Right lobe of liver (tissue), 6 donors: ENCODE results near the gene OSBPL5. TPM values are rescaled to one million over a fixed set of nuclear protein-coding genes. Genes with fewer than 3 reads are reported as not detected.

ENCODE experiments used
- ATAC-seq, 4 donors: fragments of 200-7000 bp; cut with Tn5 transposase; one replicate each; pipeline ENCODE4 v1.9.1; 2020; ENCODE audit warnings: mild to moderate bottlenecking in 4 of 4, moderate library complexity in 4 of 4
- DNase-seq, 3 donors: peaks; one replicate each; pipeline ENCODE4 v3.0.0-alpha.2; 2020
- H3K27ac ChIP-seq, 3 donors: fragments of 200-600 bp; one replicate each; pipeline ENCODE4 v1.8.0; 2022
- H3K27me3 ChIP-seq, 2 donors: fragments of 200-600 bp; one replicate each; pipeline ENCODE4 v1.8.0; 2022
- H3K36me3 ChIP-seq, 4 donors: fragments of 200-600 bp; sonication (generic) in 1 of 4; one replicate each; pipeline versions ENCODE4 v1.5.1 to v1.8.0; 2017 to 2022; ENCODE audit warnings: control low read depth in 1 of 4
- H3K4me1 ChIP-seq, 4 donors: fragments of 200-600 bp; sonication (generic) in 1 of 4; one replicate each; pipeline versions ENCODE4 v1.5.1 to v1.8.0; 2017 to 2022; ENCODE audit warnings: control low read depth in 1 of 4
- H3K4me3 ChIP-seq, 3 donors: fragments of 200-600 bp; one replicate each; pipeline ENCODE4 v1.8.0; 2022
- H3K9me3 ChIP-seq, 4 donors: fragments of 200-600 bp; sonication (generic) in 1 of 4; one replicate each; pipeline versions ENCODE4 v1.5.1 to v1.8.0; 2017 to 2022; ENCODE audit warnings: control low read depth in 1 of 4
- POLR2A ChIP-seq: fragments of 450-650 bp; IDR thresholded peaks from one replicate; pipeline ENCODE4 v1.6.1; 2017; ENCODE audit warnings: antibody characterized with exemption, mild to moderate bottlenecking
- WGBS: methylation state at CpG from one replicate; pipeline ENCODE4 v1.1.6; 2018; ENCODE audit warnings: low coverage, low lambda C conversion rate; ENCODE audit not compliant: insufficient coverage; ENCODE audit errors: missing lambda C conversion rate; 5-methylcytosine and 5-hydroxymethylcytosine counted together
- intact Hi-C, 2 donors: fragments of 100-400 bp; cut with DNase I; formaldehyde crosslinking; loops; one replicate each; pipeline versions ENCODE4 v1.11.2 to v1.14.1; 2022
- total RNA-seq, 6 experiments: library from RNA; depleted of rRNA in 2 of 6; stranded (reverse); fragments of >200 nt in 2 of 6; fragmentation: NEBNext Ultra II Directional in 3 of 6; extraction: Animal tissue kit (Norgen Biotek cat#: 25700) in 3 of 6; gene quantifications; one replicate each; pipeline versions ENCODE4 v1.1.0 to v1.2.4, GENCODE V29; 2016 to 2023
- TF ChIP-seq, protein P1 (sequence below), 4 donors: fragments of 200-600 bp in 3 of 4; fragments of 450-650 bp in 1 of 4; IDR thresholded peaks; one replicate each; pipeline versions ENCODE4 v1.5.1 to v1.8.0; 2016 to 2022; ENCODE audit warnings: antibody characterized with exemption in 4 of 4, mild to moderate bottlenecking in 2 of 4
- donor health status: DM: no; HTN: yes; CAD: no.
- donor health status: DM: no; HTN: no; CAD: no.
- donor health status: DM: no; HTN: no; CAD: no.
- donor health status: DM: no; HTN: yes; CAD: no.
- donor health status: DM: no; HTN: yes; CAD: no.

Gene OSBPL5
- total RNA-seq, 6 experiments from 2014 or later: 2.2 to 6.3 (median 3.4) TPM

DNA sequence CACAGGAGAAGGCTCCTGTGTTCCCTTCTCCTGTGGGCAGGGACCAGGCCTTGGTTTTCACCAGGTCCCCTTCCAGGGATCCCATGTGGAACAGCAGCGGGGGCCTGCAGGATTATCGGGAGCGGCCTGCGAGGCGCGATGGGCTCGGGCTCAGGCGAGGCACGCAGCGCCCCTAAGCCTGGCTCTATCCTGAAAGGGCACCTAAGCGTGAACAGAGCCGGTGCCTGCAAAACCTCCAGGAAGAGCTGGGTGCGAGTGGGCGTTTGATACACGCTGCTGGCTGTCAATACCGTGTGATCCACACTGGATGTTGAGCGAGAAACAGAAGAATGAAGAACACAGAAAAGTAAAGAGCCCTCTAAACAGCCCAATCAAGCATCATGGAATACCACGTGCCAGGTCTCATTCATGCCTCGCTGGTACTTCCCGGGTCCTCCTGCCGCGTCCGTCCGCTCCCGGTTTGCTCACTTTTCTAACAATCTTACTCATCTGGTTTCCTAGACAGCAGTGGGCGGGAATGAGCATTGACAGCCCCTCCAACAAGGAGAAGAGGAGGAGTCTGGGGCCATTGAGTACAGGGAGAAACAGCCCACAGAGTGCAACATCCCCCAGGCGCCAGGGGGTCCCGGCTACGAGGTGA lies 12.5 kb downstream of the OSBPL5 start:
- no peaks in the 10 kb centered on the region for H3K4me1 ChIP-seq
- intact Hi-C loops: no loop called here
- no peak overlapping the region for H3K4me3 ChIP-seq
- 67% methylated on average over 6 of the region's 29 CpGs for WGBS
- H3K36me3 ChIP-seq: no peaks in the 10 kb centered on the region
- ATAC-seq (no peak), DNase-seq (peak in 1 of 3 donors; percentile 45)
- no peaks in the 10 kb centered on the region for H3K27me3 ChIP-seq
- no peak overlapping the region for H3K27ac ChIP-seq
- no peaks in the 10 kb centered on the region for H3K9me3 ChIP-seq
- TF ChIP-seq, protein P1, sequence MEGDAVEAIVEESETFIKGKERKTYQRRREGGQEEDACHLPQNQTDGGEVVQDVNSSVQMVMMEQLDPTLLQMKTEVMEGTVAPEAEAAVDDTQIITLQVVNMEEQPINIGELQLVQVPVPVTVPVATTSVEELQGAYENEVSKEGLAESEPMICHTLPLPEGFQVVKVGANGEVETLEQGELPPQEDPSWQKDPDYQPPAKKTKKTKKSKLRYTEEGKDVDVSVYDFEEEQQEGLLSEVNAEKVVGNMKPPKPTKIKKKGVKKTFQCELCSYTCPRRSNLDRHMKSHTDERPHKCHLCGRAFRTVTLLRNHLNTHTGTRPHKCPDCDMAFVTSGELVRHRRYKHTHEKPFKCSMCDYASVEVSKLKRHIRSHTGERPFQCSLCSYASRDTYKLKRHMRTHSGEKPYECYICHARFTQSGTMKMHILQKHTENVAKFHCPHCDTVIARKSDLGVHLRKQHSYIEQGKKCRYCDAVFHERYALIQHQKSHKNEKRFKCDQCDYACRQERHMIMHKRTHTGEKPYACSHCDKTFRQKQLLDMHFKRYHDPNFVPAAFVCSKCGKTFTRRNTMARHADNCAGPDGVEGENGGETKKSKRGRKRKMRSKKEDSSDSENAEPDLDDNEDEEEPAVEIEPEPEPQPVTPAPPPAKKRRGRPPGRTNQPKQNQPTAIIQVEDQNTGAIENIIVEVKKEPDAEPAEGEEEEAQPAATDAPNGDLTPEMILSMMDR (IDR thresholded peaks at IDR 0.05): no peak
- no peak for TF ChIP-seq POLR2A

DNA sequence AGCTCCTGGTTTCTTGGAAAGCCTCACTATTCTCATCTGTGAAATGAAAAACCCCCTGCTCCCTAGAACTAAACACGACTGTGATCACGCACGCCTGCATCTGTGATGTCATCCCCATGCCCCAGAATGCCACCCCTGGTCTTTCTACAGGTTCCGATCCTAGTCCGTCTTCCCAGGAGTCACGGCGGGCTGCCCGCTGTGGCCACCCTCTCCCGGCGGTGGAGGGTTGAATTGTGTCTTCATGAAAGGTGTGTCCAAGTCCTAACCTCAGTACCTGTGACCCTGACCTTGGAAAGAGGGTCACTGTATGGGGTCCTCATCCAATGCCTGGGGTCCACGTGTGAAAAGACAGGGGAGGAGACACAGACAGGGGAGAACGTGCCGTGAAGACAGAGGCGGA lies 14.4 kb downstream of the OSBPL5 start:
- TF ChIP-seq, protein P1 (IDR thresholded peaks at IDR 0.05): no peak
- TF ChIP-seq POLR2A: no peak
- 85% methylated on average over 10 of the region's 14 CpGs for WGBS
- H3K27me3 ChIP-seq: no peaks in the 10 kb centered on the region
- H3K9me3 ChIP-seq: no peaks in the 10 kb centered on the region
- H3K36me3 ChIP-seq: no peaks in the 10 kb centered on the region
- ATAC-seq: no peak
- no peak overlapping the region for H3K4me3 ChIP-seq
- H3K27ac ChIP-seq: no peak overlapping the region
- intact Hi-C loops: no loop called here
- H3K4me1 ChIP-seq: no peaks in the 10 kb centered on the region
- DNase-seq: no peak

DNA sequence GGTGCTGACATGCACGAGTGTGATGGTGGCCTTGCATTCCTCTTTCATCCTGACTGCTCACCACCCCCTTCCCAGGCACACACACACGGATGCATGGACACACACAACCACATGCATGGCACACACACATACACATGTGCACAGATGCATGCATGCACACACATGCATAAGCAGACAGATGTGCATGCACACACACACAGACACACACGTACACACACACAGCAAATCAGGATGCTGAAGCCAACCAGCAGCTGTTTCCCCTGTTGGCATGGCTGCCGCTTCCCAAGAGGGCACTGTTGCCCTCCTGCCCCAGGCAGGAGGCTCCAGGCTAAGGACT lies 15.3 kb downstream of the OSBPL5 start:
- intact Hi-C loops: no loop called here

DNA sequence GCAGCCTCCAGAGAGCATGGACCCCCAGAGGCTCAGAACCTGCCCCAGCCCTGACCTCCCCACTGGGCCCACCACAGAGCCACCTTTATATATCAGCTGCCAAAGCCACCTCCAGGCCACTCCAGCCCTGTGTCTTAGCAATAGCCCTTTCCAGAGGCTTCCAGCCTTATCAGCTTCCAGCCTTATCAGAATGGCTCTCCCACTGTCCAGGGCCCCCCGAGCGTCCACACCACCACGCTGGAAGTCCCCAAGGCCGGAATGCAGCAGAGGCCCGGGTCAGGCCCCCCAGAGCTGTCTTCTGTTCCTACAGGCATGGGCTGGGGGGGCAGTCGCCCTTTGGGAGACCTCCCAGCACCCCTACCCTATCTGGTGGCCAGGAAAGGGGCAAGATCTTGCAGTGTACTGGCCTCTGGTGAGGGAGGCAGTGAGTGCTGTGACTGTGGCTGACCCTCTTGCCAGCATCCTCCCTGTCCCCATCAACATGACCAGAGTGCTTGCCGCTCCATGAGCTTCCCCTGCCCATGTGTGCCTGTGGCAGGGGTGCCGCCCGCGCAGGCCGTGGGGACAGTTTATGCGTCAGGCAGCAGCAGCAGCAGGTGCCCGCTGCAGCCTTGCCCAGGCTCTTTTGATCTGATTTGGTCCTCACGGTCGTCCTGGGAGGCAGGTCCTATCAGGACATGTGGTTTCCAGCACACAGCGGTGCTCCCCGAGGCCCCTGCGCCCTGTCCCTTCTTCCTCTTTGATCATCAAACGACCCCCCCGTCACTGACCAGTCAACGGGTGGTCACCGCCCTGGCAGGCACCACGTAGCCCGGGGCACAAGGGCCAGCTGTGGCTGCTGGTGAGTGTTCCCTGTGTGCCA lies 15.9 kb downstream of the OSBPL5 start:
- intact Hi-C loops: no loop called here
- Histone ChIP-seq H3K27ac (no peak overlapping the region), H3K36me3 (no peaks in the 10 kb centered on the region), H3K4me3 (no peak overlapping the region), H3K4me1 (no peaks in the 10 kb centered on the region), H3K9me3 (no peaks in the 10 kb centered on the region), H3K27me3 (no peaks in the 10 kb centered on the region)
- ATAC-seq (no peak), DNase-seq (no peak)
- TF ChIP-seq, protein P1 (IDR thresholded peaks at IDR 0.05): no peak
- TF ChIP-seq POLR2A: no peak
- 40% methylated on average over 2 of the region's 24 CpGs for WGBS

More for the DNA sequence above, 15.3 kb downstream of the OSBPL5 start:
- Histone ChIP-seq H3K36me3 (no peaks in the 10 kb centered on the region), H3K27me3 (no peaks in the 10 kb centered on the region), H3K4me3 (no peak overlapping the region), H3K4me1 (no peaks in the 10 kb centered on the region), H3K27ac (no peak overlapping the region), H3K9me3 (no peaks in the 10 kb centered on the region)
- no peak for DNase-seq
- WGBS: 83% methylated on average over 2 of the region's 4 CpGs
- no peak for TF ChIP-seq POLR2A
- TF ChIP-seq, protein P1 (IDR thresholded peaks at IDR 0.05): no peak
- no peak for ATAC-seq
